ENCODE measurements around the gene CHRNA5.

The CHRNA5 gene

DNA sequence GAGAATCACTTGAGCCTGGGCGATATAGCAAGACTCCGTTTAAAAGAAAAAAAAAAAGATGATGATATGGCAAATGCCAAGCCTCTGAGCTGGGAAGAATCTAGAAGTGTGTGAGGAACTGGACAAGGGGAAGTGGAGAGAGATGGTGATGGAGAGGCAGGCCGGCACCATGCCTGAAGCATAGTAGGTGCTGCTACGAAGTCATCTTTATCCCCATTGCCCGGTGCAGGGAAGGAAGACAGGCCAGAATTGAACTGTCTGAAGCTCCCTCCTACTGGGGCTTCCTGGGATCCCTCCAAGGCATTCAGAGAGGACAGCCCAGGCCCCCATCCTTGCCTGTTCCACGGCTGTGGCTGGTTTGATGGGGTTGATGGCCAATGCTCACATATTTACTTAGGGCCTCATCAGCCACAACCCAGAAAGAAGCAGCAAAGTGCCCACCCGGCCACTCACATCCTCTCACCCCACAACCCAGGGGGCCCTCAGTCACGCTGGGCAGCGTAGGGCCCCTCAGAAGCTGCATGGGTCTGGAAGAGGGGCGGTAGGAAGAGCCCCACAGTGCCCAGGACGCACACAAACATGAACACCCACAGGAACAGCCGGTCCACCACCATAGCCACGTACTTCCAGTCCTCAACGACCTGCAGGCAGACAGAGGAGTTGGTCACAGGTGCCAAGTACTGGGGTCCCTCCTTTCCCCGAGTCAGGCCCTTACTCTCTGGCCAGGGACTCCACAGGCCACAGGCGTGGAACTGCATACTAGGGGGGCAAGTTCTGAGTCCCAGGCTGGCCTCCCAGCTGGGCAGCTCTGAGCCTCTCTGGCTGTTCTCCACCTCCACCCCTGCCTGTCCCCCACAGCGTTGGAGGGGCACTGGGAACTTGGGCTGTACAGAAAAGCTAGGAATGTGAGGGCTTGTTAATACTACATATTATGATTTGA lies 59.6 kb downstream of the CHRNA5 start:
- TF ChIP-seq GATA3 (IDR thresholded peaks at IDR 0.05; ENCODE audit: low read depth, low read length) = no peak
- TF ChIP-seq GATA2 (IDR thresholded peaks at IDR 0.05; ENCODE audit: low read depth, low read length) = no peak

DNA sequence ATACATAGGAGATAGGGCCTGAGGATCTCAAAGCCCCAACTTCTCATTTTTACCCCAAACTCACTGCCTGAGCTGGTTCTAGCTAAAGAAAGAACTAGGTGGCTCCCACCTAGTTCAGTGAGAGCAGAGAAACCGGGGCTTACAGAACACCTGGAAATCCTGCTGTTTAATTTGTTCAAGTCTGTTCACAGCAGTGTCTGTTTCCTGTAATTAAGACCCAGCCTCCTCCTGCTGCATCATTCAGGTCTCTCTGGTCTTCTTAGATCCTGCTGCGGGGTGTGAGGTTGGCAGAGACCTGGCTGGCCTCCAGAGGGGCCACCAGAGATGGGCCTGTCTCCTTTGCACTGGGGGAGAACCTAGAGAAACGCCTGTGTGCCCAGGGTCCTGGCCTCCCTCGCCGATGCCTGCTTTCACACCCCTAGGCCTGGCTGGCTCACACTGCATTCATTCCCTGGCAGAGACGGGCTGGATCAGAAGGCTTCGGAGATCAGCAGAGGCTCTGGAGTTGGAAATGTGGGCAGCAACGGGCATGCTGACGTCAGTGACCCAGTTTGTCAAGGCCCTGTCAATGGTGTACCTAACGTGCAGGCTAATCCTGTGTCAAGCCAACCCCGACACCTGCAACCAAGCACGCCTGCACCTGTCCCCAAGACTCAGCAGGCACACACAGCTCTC lies 60.4 kb downstream of the CHRNA5 start:
- no peak for TF ChIP-seq GATA2 (IDR thresholded peaks at IDR 0.05; ENCODE audit: low read depth, low read length)
- TF ChIP-seq GATA3 (IDR thresholded peaks at IDR 0.05; ENCODE audit: low read depth, low read length) = no peak

DNA sequence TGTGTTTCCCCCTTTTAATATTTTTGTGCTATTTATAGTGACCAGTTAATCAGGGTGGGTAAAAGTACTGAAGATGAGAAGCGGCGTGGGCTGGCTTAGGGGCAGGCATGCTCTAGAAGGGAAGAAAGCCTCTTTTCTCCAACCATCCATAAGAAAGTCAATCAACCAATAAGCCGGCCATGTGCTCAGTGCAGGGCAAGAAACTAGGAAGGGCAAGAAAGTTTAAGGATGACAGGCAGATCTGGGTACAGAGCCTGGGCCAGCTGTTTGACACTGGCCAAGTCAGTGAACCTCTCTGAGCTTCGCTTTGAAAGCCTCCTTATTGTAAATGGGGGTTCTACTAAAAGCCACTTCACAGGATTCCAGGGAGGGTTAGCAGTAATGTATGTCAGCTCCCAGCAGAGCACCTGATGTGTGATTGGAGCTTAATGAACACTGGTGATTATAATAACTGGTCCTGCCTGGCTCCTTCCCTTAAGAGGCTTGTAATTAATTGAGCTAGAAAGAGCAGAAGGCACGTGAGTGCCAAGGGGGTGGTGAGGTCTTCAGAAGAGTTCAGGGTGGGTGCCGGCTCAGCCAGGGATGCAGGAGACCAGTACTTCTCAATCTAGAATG lies 61.2 kb downstream of the CHRNA5 start:
- TF ChIP-seq GATA2 (IDR thresholded peaks at IDR 0.05; ENCODE audit: low read depth, low read length) = no peak
- no peak for TF ChIP-seq GATA3 (IDR thresholded peaks at IDR 0.05; ENCODE audit: low read depth, low read length)

DNA sequence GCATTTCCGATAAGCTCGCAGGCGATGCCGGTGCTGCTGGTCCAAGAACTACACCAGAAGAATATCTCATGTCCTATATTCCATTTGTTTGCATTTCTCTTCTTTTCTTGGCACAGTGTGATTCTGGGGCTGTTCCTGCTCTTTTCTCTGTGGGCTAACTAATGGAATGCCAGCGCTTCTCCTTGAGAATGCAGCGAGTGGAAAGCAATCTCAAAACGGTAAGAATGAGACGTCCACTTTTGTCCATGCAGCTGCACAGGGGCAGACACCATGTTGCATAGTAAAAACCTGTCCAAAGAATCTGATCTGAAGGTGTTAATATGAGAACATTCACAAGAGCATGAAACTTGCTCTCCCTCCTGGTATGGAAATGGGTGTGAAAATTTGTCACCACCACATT lies 62.0 kb downstream of the CHRNA5 start:
- TF ChIP-seq GATA2 (IDR thresholded peaks at IDR 0.05; ENCODE audit: low read depth, low read length) (no peak), GATA3 (IDR thresholded peaks at IDR 0.05; ENCODE audit: low read depth, low read length) (no peak)

DNA sequence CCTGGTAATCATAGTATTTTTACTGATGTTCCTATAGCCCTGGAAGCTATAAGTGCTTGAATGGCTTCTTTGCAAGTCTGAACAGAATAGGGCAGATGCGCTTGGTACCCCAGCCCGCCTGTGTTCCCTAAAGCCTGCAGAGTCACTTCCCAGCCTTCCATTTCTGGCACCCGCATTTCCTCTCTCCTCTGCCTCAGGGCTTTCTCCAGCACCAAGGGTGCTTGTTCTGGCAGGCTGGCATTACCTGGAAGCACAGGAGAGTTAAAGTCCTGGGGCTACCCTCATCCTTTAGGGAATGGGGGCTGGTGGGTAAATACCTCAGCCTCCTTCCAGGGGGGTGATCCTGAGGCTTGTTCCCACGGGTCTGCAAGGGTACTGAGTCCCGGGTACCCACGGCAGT lies 62.9 kb downstream of the CHRNA5 start:
- no peak for TF ChIP-seq GATA2 (IDR thresholded peaks at IDR 0.05; ENCODE audit: low read depth, low read length)
- TF ChIP-seq GATA3 (IDR thresholded peaks at IDR 0.05; ENCODE audit: low read depth, low read length) = no peak

DNA sequence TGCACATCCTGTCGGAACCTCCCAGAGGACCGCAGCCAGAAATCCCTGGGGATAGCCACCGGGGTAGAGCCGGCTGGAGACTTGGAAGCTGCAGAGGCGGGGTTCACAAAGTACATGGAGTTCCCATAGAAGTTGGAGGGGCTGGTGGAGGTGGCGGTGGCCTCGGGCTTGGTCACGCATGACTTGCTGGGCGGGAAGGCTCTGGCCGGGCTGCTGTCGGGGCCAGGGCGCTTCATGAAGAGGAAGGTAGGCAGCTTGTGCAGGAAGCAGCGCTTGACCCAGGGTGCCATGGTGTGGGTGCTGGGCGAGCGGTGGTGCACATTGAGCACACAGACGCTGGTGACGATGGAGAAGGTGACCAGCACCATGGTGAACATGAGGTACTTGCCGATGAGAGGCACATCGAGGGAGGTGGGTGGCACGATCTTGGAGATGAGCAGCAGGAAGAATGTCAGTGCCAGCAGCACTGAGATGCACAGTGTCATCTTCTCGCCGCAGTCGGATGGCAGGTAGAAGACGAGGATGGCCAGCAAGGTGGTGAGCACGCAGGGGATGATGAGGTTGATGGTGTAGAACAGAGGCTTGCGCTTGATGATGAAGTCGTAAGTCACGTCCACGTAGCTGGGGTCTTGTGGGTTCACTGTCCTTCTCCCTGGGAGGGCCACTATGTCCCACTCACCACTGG lies 63.9 kb downstream of the CHRNA5 start:
- no peak for TF ChIP-seq GATA2 (IDR thresholded peaks at IDR 0.05; ENCODE audit: low read depth, low read length)
- TF ChIP-seq GATA3 (IDR thresholded peaks at IDR 0.05; ENCODE audit: low read depth, low read length) = no peak

DNA sequence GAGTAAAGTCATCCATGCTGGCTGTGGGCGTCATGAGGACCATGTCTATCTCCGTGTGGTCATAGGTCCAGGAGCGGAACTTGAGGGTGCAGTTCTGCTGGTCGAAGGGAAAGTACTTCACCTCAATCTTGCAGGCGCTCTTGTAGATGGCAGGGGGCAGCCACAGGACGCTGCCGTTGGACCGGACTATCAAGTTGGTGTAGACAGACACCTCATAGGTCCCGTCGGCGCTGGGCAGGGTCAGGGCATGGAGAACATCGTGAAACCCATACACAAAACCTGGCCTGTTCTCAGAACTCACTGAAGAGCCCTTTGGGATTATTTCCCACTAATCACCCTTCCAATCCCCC lies 64.4 kb downstream of the CHRNA5 start:
- no peak for TF ChIP-seq GATA2 (IDR thresholded peaks at IDR 0.05; ENCODE audit: low read depth, low read length)

DNA sequence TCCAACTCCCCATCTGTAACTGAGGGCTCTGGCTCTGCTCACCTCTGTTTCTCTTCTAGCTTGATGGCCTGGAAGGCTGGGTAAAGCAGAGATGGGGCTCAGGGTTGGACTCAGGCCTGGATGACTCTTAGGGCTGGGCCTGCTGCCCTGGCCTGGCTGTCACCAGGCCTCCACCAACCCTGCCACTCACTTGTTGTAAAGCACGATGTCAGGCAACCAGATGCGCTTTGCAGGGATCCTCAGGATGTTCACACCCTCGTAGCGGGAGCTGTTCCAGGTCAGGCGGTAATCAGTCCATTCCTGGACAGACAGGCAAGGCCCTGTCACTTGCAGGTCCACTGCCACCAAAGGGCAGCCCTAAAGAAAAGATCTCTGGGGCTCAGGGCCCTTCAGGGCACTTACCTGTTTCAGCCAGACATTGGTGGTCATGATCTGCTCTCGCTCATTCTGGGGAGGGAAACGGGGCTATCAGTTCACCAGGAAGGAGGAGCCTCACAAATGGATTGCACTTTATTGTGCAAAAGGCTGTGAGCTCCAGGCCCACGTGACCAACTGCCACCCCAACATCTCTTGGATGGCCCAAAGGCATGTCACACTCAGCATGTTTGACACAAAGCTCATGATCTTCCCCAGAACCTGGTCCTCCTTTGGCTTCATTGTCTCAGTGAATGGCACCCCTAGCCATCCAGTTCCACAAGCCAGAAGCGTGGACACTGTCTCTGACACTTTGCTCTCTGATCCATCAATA lies 65.7 kb downstream of the CHRNA5 start:
- no peak for TF ChIP-seq GATA3 (IDR thresholded peaks at IDR 0.05; ENCODE audit: low read depth, low read length)
- no peak for TF ChIP-seq GATA2 (IDR thresholded peaks at IDR 0.05; ENCODE audit: low read depth, low read length)

DNA sequence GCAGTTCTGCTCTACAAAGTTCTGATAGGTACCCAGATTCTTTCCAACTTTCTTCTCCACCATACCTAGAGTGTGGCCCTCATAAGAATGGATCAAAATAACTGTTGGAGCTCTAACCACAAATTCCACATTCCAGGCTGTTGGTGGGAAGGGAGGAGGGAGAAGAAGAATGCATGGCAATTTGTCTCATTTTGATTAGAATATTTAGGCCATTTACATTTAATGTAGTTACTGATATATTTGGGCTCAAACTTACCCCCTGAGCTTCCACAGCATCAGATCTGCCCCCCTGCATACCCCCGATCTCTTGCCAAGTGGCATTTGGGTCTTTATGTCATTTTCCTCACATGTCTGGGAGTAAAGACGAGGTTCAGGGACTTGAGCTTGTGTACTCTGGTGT lies 68.0 kb downstream of the CHRNA5 start:
- TF ChIP-seq GATA2 (IDR thresholded peaks at IDR 0.05; ENCODE audit: low read depth, low read length) (no peak), GATA3 (IDR thresholded peaks at IDR 0.05; ENCODE audit: low read depth, low read length) (no peak)

DNA sequence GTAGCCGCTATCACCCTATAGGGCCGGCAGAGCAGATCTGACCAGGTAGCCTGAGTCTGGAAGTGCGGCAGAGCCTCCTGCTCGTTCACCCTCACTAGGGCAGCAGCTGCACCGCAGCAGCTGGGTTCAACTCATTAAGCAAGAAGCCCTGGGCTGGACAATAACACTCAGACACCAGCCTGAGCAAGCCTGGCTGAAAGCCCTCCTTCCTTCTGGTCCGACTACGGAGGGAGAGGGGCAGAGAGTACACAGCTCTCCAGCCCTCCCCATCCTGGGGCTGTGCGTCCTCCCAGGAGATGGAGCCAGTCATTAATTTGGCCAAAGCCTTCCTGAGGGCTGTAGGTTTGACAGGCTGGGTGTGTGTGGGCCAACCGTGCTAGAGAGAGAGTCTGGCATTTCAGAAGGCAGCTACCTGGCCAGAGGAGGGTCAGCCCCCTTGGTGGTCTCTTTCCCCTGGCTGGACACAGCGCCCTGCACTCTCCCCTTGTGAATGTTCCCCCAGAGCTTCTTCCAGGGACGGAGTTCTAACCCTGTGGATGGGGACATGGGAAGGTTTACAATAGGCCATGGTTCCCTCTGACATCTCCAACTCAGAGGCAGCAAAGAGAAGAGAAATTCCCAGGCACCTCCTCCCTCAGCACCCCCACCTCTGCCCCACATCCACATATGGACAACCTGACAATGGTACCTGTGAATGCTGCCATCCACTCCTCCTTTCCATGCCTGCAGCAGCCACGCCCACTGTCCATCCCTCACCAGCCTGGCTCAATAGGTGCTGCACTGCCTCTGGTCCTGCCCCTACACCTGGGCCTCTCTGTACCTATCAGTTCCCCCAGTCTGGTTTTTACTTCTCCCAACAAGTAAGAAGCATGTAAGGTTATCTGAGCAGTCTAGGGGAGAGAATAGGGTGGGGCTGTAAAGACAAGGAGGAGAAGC lies 69.2 kb downstream of the CHRNA5 start:
- TF ChIP-seq GATA3 (IDR thresholded peaks at IDR 0.05; ENCODE audit: low read depth, low read length) (no peak), GATA2 (IDR thresholded peaks at IDR 0.05; ENCODE audit: low read depth, low read length) (no peak)

DNA sequence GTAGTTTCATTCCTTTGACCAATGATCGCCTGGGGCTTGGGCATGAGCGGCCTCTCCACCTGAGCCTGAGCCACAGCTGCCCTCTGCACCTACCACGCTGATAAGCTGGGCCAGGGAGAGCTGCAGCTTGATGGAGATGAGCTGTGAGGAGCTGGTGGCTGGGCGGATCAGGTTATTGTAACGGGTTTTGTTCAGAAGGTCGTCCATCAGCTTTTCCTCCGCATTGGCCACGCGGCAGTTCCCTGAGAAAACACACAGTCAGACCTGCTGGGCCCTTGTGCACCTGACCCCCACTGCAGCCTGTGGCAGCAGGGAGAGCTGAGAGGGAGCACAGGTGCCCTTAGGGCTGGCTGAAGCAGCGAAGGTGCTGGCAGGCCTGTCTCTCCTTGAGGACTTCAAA lies 70.0 kb downstream of the CHRNA5 start:
- TF ChIP-seq GATA3 (IDR thresholded peaks at IDR 0.05; ENCODE audit: low read depth, low read length) (no peak), GATA2 (IDR thresholded peaks at IDR 0.05; ENCODE audit: low read depth, low read length) (no peak)

DNA sequence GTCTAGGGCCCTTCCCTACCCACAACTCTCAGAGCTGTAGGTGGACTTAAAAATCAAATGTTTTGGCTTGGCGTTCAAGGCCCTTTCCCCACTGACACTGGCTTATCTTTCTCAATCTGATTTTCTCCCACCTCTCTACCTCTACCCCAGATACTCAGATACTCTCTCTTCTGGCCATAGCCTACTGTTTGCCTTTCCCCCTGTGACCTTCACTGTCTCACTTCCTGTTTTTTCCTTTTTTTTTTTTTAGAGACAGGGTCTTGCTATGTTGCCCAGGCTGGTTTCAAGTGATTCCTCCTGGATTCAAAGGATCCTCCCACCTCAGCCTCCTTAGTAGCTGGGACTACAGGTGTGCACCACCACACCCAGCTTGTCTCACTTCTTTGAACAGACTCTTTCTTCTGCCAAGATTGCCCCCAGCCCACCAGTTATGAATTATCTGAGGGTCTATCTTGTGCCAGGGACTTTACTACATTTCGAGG lies 71.1 kb downstream of the CHRNA5 start:
- no peak for TF ChIP-seq GATA2 (IDR thresholded peaks at IDR 0.05; ENCODE audit: low read depth, low read length)
- no peak for TF ChIP-seq GATA3 (IDR thresholded peaks at IDR 0.05; ENCODE audit: low read depth, low read length)
